Stimulated activated CD8-positive, alpha-beta memory T cell treated with anti-CD3 and anti-CD28 coated beads, Interleukin-12 subunit alpha, Interleukin-12 subunit beta, amount 100 ng/mL, for 4 hours (primary cell): Measurements from ENCODE around the gene SUN1.
"Not testable (repeated sequence)": the region's sequence is repeated elsewhere in the genome, so short reads cannot be mapped to it uniquely, and the experiment has no call there.

ENCODE experiments used
- DNase-seq: peaks from one replicate; pipeline ENCODE4 v3.0.0-alpha.2; 2020; ENCODE audit warnings: low read depth

Gene SUN1

DNA sequence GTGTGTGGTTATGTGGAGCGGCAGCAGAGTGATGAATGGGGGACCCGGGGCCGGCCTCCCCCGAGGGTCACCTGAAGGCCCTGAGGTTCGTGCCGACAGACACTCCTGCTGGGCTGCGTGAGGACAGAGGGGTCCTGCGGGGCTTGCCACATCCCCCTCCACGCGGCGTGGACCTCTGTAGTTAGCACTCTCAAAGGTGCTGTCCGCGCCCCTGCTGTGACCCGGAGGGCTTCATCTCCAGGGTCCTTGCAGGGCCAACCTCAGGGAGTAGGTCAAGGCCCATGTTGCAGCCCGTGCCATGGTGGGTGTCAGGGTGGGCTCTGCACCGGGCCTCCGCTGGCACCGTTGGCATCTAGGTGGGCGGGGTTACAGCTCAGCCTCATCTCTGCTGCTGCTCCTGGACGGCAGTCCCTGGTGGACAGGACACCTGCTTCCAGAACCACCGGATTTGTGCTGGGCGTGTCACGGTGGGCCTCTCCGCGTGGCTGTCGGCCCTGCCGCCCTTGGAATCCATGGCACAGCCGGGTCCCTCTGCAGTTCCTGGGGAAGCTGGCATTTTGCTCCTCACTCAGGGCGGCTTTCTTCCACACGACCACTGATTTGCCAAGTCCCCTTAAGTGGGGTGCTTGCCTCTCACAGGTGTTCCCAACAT, 24.3 kb downstream of the SUN1 start:
- DNase-seq: no peak

DNA sequence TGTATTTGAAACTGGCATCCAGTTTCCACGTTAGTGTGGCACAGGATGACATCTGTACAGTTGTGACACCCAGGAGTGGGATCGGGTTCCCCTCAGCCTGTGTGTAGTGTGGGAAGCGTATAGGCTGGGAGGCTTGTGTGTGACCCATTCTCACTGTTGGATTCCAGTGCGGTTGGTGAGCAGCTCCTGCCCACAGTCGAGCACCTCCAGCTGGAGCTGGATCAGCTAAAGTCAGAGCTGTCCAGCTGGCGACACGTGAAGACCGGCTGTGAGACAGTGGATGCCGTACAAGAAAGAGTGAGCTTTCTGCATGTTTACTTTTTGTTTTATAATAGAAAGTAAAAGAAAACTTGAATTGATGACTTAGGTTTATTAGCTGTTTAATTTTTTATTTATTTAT, 25.4 kb downstream of the SUN1 start:
- no peak for DNase-seq

DNA sequence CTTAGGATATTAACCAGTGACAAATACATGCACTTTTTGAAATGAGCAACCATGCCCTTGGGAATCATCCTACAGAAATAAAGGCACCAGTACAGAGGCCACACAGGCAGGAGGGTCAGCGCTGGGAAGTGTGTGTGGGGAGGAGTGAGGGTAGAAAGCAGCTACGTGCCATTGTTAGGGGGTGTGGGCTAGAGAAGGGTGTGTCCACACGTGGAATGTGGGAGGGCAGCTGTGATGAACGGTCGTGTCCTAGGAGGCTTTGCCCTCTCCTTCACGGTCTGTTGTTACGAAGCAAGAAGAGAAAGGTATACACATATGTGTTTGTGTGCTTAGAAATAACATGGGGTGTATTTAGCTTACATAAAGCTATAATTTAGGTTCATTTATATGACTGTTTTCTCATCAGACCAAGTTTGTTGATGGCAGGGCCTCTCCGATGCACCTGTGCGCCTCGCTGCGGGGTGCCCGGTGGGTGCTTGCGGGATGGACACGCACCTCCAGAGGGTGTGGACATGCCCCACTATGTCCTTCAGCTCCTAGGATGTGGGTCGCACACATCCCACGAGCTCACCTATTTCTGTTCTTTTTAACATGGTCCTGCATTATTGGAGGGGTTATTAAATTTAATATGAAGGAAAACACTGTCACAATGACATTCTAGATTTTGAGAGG, 27.2 kb downstream of the SUN1 start:
- no peak for DNase-seq

DNA sequence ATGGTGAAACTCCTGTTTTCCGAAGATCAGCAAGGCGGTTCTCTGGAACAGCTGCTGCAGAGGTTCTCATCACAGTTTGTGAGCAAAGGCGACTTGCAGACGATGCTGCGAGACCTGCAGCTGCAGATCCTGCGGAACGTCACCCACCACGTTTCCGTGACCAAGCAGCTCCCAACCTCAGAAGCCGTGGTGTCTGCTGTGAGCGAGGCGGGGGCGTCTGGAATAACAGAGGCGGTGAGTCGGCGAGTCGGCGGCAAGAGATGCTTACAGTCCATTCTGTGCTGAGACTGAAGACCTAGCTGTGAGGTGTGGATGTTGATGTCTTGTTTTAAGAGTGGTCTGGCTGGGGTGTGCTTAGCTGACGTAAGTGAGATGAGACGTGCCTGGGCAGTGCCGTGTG, 27.9 kb downstream of the SUN1 start:
- no peak for DNase-seq

DNA sequence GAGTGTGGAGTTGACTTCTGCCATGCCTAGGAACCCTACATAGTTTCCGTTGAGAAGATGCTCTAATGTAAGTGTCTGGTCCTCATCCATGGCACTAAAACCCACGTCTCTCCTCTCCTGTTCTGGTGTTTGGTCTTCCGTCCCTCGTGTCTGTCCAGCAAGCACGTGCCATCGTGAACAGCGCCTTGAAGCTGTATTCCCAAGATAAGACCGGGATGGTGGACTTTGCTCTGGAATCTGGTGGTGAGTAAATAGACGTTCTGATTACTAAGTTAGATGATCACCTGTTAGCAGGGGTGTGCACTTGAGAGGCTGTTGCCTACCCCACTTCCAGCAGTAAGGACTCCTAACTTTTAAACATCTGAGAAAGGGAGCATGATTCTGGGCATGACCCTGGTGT, 28.9 kb downstream of the SUN1 start:
- no peak for DNase-seq

DNA sequence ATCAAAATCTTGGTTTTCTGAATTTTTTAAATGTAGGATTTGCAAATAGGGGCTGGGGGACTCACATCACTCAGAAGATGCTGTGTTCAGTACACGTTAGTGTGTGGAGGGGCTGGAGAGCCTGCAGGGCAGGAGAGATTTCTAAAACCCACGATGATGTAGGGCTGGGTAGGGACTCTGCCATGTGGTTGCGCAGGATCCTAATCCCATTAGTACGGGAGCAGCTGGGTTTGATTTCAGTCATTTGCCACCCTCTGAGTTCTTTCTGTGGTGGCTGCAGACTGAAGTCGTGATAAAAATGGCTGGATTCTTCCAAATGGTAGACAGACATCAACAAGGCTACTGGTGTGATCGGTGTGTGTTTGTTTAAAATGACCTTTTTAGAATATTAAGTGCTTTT, 29.9 kb downstream of the SUN1 start:
- DNase-seq: no peak

DNA sequence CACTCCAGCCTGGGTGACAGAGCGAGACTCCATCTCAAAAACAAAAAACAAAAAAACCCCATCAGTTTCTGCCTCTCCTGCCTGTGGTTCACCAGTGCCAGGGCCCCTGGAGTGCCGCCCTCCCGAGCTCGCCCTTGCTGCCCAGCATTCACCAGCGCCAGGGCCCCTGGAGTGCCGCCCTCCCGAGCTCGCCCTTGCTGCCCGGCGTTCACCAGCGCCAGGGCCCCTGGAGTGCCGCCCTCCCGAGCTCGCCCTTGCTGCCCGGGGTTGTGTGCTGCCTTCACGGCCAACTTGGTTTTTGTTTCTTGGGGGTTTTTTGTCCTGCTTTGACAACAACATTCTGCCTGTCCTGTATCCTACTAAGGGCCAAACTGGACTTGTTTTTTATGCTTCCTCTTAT, 30.8 kb downstream of the SUN1 start:
- no peak for DNase-seq

DNA sequence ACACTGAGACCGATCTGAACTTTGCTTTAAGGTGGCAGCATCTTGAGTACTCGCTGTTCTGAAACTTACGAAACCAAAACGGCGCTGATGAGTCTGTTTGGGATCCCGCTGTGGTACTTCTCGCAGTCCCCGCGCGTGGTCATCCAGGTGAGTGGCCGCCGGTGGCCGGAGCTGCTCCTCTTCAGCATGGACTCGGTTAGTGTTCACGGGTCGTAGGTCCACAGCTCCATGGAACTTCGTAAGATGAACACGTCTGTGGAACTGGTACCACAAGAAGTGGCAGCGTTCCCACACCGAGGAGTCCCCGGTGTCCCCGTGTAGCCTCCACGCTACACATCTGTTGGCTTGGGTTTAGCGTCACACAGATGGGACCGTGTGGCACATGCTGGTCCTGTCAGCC, 33.6 kb downstream of the SUN1 start:
- no peak for DNase-seq

DNA sequence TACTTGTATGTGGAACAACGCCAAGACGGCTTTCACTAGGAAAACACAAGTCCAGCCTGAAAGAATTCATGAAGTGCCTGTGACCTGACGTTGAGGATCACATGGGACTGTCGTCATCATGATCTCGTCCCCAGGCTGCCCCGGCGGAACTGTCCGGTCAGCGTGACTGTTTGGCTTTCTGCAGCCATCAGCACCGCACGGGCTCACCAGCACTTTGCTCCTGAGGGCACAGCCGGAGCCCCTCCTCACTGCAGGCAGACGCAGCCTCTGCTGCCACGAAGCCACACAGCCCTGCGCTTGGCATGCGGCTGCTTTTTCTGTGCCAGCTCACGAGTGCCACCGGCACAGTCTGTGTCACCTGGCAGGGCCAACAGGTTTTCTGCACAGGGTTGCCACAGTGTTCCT, 34.7 kb downstream of the SUN1 start:
- DNase-seq: no peak

DNA sequence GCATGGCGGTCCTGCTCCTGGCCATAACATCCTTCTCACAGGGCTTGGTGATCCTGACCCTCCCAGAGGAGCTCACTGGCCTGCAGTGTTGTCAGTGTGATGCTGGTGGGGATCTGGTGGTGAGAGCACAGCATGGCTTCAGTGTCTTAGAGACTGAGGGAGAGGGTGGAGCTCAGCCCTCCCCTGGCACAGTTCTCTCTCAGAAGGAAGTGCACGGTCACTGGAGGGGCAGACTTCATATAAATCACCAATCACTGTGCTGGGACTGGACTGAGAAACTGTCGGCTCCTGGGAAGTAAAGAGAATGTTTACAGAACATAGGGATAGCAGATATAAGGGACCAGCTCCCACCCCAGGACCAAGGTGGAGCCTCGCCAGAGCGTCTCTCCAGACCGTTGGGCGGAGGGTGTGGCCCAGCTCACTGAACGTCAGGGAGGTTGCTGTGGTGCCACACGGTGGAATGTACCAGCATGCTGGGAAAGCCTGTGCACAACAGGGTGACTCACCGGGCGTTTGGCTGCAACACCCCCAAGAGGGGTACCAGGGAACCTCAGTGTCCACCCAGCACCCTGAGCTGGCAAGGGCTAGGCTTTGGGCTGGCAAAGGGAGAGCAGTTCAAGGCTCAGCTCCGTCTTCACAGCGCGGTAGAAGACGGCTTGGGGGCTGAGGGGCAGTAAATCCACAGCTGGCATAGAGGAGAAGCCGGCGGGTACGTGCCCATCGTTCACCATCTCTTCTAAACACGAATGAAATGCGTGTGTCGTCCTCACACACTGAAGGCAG, 35.3 kb downstream of the SUN1 start:
- no peak for DNase-seq

DNA sequence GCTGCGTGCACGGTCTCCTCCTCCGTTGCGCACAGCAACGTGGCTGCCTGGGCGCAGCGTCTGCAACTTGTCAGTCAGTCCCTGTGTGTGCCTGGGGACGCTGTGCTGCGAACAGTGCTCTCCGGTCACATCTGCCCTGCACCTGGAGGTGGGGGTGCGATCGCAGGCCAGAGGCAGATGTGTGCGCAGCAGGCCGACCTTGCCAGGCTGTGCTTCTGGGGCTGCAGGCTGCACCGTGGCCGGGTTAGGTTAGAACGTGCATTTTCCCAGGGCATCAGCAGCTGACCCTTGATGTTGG, 35.9 kb downstream of the SUN1 start:
- DNase-seq: no peak

DNA sequence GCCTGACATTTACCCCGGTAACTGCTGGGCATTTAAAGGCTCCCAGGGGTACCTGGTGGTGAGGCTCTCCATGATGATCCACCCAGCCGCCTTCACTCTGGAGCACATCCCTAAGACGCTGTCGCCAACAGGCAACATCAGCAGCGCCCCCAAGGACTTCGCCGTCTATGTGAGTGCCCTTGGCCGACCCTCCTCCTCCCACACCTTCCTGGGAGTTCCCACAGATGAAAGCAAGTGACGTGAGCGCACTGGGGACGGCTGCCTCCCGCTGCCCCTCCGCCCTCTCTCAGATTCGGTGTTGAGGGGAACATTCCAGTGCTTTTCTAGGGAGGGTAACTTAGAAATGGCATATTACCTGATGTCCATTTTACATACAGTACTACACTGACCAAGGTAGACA, 37.1 kb downstream of the SUN1 start:
- DNase-seq: no peak

DNA sequence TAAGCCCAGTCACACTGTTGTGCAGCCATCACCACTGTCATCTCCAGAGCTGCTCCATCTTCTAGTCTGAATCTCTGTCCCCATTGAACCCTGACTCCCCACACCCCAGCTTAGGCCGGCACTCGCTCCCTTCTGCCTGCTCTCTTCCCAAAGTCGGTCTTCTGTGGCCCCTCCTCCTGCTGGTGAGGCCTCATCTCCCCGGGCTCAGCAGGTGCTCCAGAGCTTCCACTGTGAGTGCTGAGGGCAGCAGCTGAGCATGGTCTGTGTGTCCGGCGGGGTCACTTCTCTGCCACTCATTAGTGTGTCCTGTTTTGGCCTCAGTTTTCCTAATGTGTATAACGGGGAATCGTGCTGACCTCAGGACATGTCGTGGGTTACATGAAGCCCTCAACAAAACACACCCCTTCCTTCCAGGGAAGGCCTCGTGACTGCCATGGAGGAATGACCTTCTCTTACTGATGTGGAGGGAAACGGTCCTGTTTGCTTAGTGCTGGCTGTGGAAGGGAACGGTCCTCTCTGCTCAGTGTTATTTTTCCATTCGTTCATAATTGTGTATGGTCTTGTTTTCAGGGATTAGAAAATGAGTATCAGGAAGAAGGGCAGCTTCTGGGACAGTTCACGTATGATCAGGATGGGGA, 39.7 kb downstream of the SUN1 start:
- DNase-seq: no peak

DNA sequence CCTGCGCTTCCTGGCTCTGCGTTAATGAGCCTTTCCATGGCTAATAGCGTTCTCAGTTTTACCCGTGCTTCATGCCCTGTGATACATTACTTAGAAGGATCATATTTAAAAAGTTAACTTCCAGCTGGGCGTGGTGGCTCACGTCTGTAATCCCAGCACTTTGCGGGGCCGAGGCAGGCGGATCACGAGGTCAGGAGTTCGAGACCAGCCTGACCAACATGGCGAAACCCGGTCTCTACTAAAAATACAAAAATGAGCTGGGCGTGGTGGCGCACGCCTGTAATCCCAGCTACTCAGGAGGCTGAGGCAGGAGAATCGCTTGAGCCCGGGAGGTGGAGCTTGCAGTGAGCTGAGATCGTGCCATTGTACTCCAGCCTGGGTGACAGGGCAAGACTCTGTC, 40.4 kb downstream of the SUN1 start:
- DNase-seq: not testable (repeated sequence)

DNA sequence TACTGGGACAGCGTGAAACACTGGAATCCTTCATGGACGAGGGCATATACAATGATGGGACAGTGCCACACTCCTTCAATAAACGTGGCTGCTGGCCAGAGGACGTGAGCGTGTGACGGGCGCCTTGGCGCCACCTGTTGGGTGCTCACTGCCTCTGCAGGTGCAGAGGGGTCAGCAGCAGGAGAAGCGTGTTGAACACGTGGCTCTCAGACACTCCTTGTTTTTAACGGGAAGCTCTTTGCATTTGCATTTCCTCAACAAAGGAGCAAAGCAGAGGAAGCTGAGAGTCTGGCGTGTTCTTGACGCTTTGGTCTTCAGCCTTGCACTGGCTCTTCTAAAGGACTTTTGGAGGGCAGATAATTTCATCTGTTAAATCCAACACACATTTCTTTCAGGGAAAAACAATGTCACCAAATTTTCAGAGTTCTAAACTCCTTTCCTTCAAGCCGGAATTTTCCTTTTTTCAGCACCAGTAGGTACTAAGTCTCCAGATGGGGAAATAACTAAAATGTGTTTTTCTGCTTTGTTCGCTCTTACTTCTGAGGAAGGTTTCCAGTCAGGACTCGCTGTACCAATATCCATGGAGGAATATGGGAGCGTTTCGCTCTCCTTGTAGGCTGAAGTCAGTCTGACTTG, 41.2 kb downstream of the SUN1 start:
- DNase-seq: peak; percentile 50

DNA sequence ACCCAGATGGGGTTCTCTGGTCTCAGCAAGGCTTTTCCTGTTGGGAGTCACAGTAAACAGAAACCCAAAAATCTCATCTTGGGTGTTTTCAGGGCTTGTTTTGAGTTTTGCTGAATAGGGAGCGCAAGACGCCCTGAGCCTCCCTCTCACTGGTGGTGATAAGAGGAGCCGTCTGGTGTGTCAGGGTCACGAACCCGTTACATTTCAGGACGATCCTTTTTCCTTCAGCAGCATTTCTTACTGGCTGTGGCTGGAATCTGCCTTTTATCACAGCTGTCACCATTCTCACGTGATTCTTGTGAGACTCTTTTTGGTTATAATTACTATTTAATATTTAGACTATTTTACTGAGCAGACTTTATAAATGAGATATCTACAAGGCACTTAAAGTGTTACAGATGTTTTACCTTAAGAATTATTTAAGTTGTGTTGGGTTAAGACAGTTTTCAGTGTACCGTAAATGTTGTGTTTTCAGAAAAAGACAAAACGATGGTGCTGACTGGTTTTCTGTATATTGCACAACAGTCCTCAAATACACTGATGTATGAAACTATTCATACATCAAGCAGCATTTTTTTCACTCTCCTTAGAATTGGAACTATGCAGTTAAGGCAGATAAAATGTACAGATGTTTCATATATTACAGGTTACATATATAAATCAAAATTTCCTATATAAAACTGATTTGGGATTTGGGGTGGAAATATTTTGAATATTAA, 41.9 kb downstream of the SUN1 start:
- DNase-seq: no peak

DNA sequence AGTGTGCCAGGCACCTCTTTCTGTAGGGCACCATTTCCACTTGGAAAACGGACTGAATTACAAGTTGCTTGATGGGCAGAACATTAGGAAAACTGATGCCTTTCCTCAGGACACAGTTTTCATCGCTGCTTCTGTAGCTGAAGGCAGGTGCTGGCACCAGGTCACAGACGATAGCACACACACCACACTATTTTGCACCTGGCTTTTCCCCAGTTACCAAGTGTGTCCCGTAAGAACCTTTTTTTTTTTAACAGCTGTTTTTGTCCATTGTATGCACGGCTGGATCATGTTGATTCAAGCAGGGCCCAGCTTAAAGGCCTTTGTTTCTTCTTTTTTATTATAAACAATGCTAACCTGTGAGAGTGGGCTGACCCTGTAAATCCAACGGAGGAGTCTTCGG, 42.8 kb downstream of the SUN1 start:
- no peak for DNase-seq

DNA sequence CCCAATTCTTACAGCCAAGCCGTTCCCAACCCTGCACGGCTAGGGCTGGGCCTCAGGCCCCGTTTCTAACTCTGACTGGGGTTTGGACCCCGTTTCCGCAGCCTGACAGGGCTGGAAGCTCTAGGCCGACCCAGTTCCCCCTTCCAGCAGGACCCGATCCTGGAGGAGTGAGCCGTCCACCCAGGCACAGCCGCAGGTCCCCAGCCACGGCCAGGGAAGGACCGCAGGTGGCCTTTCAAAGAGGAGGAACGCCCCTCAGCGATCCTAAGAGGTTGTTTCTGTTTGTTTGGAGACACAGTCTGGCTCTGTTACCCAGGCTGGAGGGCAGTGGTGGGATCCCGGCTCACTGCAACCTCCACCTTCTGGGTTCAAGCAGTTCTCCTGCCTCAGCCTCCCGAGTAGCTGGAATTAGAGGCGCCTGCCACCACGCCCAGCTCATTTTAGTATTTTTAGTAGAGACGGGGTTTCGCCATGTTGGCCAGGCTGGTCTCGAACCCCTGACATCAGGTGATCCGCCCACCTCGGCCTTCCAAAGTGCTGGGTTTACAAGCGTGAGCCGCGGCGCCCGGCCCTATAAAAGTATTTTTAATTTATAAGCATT, 43.3 kb downstream of the SUN1 start:
- DNase-seq: no peak

DNA sequence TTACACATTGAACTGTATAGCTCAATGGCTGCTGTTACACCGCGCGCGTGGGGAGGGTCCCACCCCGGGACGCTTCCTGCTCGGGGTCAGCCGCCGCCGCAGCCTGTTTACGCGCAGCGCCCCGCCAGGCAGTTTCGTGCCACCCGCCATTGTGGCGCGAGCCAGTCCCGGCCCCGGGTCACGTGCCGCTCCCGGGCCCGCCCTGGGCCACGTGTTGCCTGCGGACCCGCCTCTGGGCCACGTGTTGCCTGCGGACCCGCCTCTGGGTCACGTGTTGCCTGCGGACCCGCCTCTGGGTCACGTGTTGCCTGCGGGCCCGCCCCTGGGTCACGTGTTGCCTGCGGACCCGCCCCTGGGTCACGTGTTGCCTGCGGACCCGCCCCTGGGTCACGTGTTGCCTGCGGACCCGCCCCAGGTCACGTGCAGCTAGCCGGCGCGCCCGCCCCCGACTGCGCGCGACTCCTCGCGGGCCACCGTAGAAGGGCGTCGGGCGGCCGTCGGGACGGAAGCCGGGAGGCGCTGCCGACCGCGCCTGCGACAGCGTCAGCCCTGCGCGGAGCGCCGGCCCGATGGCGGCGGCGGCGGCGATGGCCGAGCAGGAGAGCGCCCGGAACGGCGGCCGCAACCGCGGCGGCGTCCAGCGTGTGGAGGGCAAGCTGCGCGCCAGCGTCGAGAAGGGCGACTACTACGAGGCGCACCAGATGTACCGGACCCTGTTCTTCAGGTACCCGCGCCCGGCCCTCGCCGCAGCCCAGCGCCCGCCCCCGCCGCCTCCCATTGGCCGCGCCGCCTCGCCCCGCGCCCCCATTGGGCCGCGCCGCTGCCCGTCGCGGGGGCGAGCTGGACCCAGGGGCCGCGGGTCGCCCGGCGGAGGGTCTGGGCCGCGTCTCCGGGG, 44.0 kb downstream of the SUN1 start, which contains the start of gene GET4:
GET4 (plus strand) TSS at position 478 of the 895 bp plus-strand sequence; CDS start at position 570, 92 bp downstream.
- DNase-seq: peak; percentile 96

DNA sequence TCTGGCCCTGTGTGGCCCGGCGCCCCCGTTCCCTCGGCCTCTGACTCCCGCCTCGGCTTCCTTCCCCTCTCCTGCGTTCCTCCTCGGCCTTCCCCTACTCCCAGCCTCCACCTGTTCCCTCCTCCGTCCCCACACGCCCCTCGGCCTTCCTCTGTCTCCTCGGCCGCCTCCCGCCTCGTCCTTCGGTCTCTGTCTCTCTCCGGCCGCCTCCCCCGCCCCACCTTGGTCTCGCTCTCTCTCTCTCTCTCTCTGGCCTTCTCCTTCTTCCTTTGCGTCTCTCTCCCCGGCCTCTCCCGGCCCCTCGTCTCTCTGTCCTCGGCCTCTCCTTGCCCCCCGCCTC, 44.7 kb downstream of the SUN1 start:
- no peak for DNase-seq
